ENCODE results near the gene ATL2.
"Not testable (repeated sequence)": the region's sequence is repeated elsewhere in the genome, so short reads cannot be mapped to it uniquely, and the experiment has no call there.

ATL2 gene

GRCh38 chr2:38330754-38331153 is 46.3 kb downstream of the ATL2 start:
- TF ChIP-seq CTCF (IDR thresholded peaks at IDR 0.05; ENCODE audit: low read depth, low read length, missing control alignments): no peak
- Histone ChIP-seq H3K4me3 (ENCODE audit: low read depth, low read length) (no peak overlapping the region), H3K27ac (no peak overlapping the region), H3K27me3 (replicated peaks) (no peaks in the 10 kb centered on the region), H3K36me3 (replicated peaks) (no peaks in the 10 kb centered on the region)
- no peak for DNase-seq
- in situ Hi-C loops (cut with HindIII; ENCODE audit: low pct_ligation_motif_present, low sequenced_read_pairs): no loop called here

GRCh38 chr2:38327580-38327979 is 49.5 kb downstream of the ATL2 start:
- no peak for TF ChIP-seq CTCF (IDR thresholded peaks at IDR 0.05; ENCODE audit: low read depth, low read length, missing control alignments)
- DNase-seq: no peak
- Histone ChIP-seq H3K27ac (no peak overlapping the region), H3K4me3 (ENCODE audit: low read depth, low read length) (no peak overlapping the region), H3K36me3 (replicated peaks) (no peaks in the 10 kb centered on the region), H3K27me3 (replicated peaks) (no peaks in the 10 kb centered on the region)
- in situ Hi-C loops (cut with HindIII; ENCODE audit: low pct_ligation_motif_present, low sequenced_read_pairs): no loop called here

- no peak overlapping the region for H3K27ac ChIP-seq
- no peak for DNase-seq
- H3K27me3 ChIP-seq (replicated peaks): no peaks in the 10 kb centered on the region
- H3K36me3 ChIP-seq (replicated peaks): no peaks in the 10 kb centered on the region
- no peak for TF ChIP-seq CTCF (IDR thresholded peaks at IDR 0.05; ENCODE audit: low read depth, low read length, missing control alignments)
- in situ Hi-C loops (cut with HindIII; ENCODE audit: low pct_ligation_motif_present, low sequenced_read_pairs): no loop called here
- H3K4me3 ChIP-seq (ENCODE audit: low read depth, low read length): no peak overlapping the region
Measured at GRCh38 chr2:38323623-38324022, 53.5 kb downstream of the ATL2 start.

GRCh38 chr2:38322224-38322914 is 54.7 kb downstream of the ATL2 start:
- in situ Hi-C loops (cut with HindIII; ENCODE audit: low pct_ligation_motif_present, low sequenced_read_pairs): no loop called here
- Histone ChIP-seq H3K27me3 (replicated peaks) (no peaks in the 10 kb centered on the region), H3K36me3 (replicated peaks) (no peaks in the 10 kb centered on the region), H3K27ac (no peak overlapping the region), H3K4me3 (ENCODE audit: low read depth, low read length) (no peak overlapping the region)
- TF ChIP-seq CTCF (IDR thresholded peaks at IDR 0.05; ENCODE audit: low read depth, low read length, missing control alignments): no peak
- no peak for DNase-seq

GRCh38 chr2:38319240-38319639 is 57.8 kb downstream of the ATL2 start:
- H3K27me3 ChIP-seq (replicated peaks); DNase-seq; H3K36me3 ChIP-seq (replicated peaks); in situ Hi-C loops (cut with HindIII; ENCODE audit: low pct_ligation_motif_present, low sequenced_read_pairs); H3K4me3 ChIP-seq (ENCODE audit: low read depth, low read length); H3K27ac ChIP-seq: not testable (repeated sequence)

GRCh38 chr2:38317725-38318124 is 59.3 kb downstream of the ATL2 start:
- DNase-seq: no peak
- H3K36me3 ChIP-seq (replicated peaks): peaks cover 5% of the 10 kb centered on the region
- TF ChIP-seq CTCF (IDR thresholded peaks at IDR 0.05; ENCODE audit: low read depth, low read length, missing control alignments): no peak
- no peaks in the 10 kb centered on the region for H3K27me3 ChIP-seq (replicated peaks)
- in situ Hi-C loops (cut with HindIII; ENCODE audit: low pct_ligation_motif_present, low sequenced_read_pairs): no loop called here
- H3K4me3 ChIP-seq (ENCODE audit: low read depth, low read length): no peak overlapping the region
- no peak overlapping the region for H3K27ac ChIP-seq
